CD4-positive, alpha-beta T cell treated with Interleukin-15 for 1 hour (primary cell): ENCODE measurements around the gene FRMD4B.

Experiments
- DNase-seq: peaks from one replicate; pipeline ENCODE4 v3.0.0-alpha.2; 2020

The FRMD4B gene

GRCh38 chr3:69403454-69403853, 17.6 kb upstream of the FRMD4B start:
- no peak for DNase-seq

GRCh38 chr3:69400683-69401082, 14.8 kb upstream of the FRMD4B start:
- no peak for DNase-seq

DNA sequence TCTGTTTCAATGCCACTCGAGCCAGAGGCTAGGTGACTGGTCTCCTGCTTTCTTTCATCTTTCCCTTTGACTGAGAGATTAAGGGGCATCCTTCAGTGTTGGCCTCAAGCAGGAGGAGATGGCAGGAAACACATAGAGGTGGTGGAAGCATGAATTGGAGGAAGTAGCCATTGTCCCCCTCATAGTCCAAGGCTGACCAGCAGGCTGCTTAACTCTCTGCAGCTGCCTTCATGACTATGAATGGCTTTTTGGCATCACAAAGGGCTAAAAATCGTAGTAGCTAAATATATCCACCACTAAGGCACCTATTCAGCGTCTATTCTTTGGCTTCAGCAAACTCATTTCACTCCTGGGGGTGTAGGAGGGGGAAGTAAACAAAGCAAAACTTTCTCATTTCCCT, 7.0 kb upstream of the FRMD4B start:
- DNase-seq, result no peak

DNA sequence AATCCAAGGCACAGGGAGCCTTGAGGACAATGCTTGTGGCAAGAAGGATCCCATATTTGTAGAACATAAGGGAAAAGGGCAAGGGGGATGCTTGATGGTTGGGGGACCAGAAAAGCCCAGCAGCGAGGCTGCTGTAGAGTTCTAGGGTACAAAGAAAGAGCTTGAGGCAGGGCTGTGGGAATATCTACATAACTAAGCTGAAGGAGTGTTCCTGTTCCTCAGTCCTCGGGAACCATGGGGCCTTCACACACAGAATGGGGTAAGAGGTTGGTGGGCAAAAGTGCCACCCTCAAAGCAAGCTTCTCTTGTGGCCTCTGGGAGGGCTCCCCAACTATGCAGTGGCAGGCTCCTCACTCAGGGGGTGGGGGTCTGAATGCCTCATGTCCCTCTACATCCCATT, 6.5 kb upstream of the FRMD4B start:
- DNase-seq, result no peak

GRCh38 chr3:69391554-69391953, 5.7 kb upstream of the FRMD4B start:
- no peak for DNase-seq

DNA sequence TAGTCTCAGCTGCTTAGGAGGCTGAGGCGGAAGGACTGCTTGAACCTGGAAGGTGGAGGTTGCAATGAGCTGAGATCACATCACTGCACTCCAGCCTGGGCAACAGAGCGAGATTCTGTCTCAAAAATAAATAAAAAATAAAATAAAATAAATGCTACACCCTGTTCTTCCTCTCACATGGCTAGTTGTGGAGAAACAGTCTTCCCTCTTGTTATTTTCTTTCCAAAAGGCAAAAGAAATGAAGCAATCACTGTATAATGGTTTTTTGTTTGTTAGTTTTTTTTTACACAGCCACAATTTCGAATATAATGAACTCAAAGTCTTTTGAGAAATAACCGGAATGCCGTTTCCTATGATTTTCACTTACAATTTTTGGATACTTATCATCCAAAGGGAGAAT, 4.9 kb upstream of the FRMD4B start:
- no peak for DNase-seq

DNA sequence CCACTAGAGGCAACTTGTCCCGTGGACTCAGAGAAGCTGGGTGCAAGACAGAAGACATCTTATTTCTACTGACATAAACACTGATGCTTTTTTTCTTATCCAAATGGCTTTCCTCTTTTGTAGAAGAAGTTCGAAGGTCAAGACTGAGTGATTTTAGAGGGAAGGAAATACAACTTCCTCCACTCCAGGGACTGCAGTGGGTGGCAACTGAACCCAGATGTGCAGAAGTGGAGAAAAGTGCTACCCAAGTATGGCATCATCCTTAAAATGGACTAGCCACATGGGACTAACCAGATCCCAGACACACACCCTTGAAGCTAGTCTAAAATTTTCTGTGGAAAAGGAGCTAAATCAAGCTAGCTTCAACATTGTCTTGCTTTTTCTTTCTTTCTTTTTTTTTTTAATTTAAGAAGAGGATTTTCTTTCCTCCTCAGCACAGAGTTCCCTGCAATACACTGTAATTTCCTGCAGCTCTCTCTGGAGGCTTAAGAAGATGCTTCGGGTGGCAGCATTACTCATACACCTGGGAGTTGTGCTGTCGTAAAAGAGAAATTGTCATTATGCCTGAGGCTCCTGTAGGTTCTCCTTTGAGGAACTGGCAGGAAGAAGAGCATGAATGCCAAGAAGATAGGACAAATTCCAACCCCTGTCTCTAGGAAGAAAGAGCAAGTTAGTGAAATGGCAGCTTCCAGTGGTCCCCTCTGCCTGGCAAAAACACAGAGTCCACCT, 3.8 kb upstream of the FRMD4B start:
- no peak for DNase-seq

GRCh38 chr3:69388241-69388640, 2.4 kb upstream of the FRMD4B start:
- DNase-seq, result no peak

- no peak for DNase-seq
Observed at GRCh38 chr3:69386556-69387385, 883 bp upstream of the FRMD4B start.

DNA sequence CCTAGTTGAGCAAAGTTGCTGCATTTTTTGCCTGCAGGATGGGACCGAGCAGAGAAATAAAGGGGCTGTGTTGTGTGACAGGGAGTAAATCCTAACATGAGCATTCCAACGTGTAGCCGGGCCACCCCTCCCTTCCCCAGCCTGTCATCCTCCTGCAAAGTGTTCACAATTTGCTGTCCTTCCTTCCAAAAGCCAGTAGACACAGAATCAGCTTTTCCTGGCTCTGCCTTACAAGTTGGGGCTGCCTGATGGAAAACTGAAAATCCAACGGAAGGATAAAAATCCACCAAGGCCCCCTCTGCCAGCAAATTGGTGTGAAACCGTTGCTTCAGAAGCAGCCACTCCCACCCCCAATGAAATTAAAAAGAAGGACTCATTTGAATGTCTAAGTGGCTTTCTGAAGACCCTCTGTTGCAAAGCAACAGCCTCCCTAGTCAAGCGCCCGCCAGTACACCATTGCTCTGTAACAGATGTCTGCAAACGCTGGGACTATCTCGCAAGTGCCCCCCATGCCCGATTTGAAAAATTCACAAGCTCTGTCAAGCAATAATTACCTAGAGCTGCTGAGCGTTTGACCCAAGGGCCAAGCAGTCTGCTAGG, 665 bp downstream of the FRMD4B start:
- DNase-seq, result no peak

GRCh38 chr3:69384326-69384725, 1.6 kb downstream of the FRMD4B start:
- no peak for DNase-seq

GRCh38 chr3:69379661-69380060, 6.2 kb downstream of the FRMD4B start:
- DNase-seq, result no peak

GRCh38 chr3:69378112-69378802, 7.6 kb downstream of the FRMD4B start:
- no peak for DNase-seq

GRCh38 chr3:69377262-69377661, 8.6 kb downstream of the FRMD4B start:
- no peak for DNase-seq

- no peak for DNase-seq
Observed at GRCh38 chr3:69376731-69377130, 9.2 kb downstream of the FRMD4B start.

GRCh38 chr3:69371816-69372215, 14.1 kb downstream of the FRMD4B start:
- no peak for DNase-seq

- no peak for DNase-seq
Observed at GRCh38 chr3:69370901-69371301, 15.0 kb downstream of the FRMD4B start.

DNA sequence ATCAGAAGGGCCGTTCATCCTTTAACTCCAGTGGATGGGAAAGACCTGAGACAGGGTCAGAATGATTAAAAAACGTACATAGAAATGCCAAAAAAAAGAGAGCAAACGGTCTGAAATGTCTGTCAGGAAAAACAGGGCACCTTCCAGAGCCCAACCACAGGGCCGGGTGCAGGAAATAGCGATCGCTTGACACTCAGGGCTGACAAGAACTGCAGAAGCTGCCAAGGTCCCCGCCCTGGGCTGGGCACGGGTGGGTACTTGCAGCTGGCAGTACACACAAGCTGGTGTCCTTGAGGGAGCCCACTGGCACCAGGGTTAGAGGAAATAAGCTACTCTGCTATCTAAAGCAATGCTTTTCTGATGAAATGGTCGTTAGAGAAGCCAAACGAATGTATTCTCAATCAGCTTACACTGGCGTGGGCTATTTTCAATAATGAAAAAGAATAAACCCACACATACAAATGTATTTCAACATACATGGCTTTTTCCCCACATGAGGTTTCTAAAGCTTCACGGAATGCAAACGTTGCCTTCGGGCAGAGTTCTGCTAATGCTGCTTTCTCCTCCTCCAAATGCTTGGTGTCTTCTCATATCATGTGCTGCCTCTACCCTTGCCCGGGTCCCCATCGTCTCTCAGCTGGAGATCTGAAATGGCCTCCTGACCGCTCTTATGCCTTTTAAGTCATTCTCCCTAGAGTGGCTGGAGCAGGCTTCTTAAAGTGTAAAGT, 15.6 kb downstream of the FRMD4B start:
- DNase-seq, result peak; percentile 31

- no peak for DNase-seq
Observed at GRCh38 chr3:69368129-69368741, 17.7 kb downstream of the FRMD4B start.

DNA sequence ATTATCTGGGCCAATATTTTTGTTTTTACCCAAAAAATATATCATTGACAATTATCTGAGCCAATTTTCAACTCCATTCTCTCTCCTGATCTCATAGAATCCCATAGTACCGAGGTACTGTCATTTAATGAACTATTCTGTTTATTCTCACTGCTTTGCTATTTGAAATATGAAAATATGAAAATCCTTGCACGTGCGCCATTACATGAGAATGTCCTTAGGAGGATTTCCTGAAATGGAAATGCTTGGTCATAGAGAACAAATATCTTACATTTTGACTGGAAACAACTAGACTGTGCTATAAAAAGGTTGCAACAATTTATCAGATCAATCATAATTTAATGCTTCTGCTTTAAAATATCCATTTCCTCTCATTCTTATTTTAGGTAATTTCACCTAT, 18.3 kb downstream of the FRMD4B start:
- DNase-seq, result no peak

DNA sequence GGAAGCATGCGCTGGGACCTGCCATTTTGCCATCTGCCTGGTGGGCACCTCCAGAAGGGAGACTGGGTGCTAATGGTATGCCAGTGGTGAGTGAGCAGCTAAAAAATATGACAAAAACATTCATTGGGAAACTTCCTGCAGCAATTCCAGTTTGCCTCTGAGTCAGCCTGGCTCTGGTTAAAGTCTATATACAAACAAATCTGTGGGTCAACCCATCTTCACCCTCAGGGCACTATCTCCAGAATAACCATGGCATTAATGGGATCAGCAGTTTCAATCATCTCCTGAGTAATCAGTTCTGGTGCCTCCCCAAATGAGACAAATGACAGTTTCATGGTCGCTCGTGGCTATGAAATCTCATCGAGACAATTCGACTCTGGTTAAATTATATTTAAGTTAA, 21.5 kb downstream of the FRMD4B start:
- no peak for DNase-seq

DNA sequence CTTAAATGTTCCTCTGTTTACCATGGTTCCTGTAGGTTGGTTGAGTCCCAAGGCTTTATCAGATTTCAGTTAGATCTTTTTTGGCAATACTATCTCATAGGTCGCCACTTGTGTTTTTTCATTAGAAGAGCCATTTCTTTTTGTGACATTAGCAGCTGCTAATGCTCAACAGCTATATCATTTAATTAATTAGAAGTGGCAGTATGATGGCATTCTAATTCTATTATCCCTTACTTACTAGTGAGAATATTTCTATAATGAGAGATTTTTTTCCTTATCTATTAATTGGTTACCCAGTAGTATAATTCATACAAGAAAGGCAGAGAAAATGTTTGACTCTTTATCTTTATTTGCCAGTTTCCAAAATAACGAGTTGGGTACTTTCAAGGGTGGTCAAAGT, 25.2 kb downstream of the FRMD4B start:
- DNase-seq, result no peak
